Astrocyte of the cerebellum (primary cell): ENCODE results near the gene CRACR2B.
A peak's percentile ranks its signal among the peaks of the same experiment; 100 is the strongest.

Experiments
- DNase-seq: peaks from one replicate; pipeline ENCODE4 v3.0.0-alpha.2; 2011; ENCODE audit warnings: low read depth
- H3K4me3 ChIP-seq: 2 replicates; pipeline ENCODE4 v1.5.1; 2011; ENCODE audit warnings: mild to moderate bottlenecking, low read depth, low read length, moderate library complexity
- in situ Hi-C: cut with HindIII; loops from 2 replicates; pipeline ENCODE4 v1.10.0; 2017; ENCODE audit warnings: low sequenced_read_pairs
- TF ChIP-seq, protein P1 (sequence below): IDR thresholded peaks from 2 replicates; pipeline ENCODE4 v1.5.1; 2012; ENCODE audit warnings: low read length, low read depth, moderate library complexity, mild to moderate bottlenecking; ENCODE audit errors: missing control alignments

CRACR2B gene

DNA sequence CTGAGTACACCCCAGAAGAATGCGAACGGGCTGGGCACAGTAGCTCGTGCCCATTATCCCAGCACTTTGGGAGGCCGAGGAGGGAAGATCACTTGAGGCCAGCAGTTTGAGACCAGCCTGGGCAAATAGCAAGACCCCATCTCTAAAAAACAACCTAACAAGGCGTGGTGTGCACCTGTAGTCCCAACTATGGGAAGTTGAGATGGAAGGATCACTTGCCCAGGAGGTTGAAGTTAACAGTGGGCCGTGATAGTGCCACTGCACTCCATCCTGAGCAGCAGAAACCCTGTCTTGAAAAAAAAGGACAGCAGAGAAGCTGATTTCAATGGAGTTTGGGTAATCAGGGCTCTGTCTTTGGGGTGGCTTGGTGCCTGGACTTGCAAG lies 14.7 kb upstream of the CRACR2B start:
- H3K4me3 ChIP-seq, result no peak overlapping the region
- in situ Hi-C loops, result no loop called here
- DNase-seq, result no peak
- TF ChIP-seq, protein P1, sequence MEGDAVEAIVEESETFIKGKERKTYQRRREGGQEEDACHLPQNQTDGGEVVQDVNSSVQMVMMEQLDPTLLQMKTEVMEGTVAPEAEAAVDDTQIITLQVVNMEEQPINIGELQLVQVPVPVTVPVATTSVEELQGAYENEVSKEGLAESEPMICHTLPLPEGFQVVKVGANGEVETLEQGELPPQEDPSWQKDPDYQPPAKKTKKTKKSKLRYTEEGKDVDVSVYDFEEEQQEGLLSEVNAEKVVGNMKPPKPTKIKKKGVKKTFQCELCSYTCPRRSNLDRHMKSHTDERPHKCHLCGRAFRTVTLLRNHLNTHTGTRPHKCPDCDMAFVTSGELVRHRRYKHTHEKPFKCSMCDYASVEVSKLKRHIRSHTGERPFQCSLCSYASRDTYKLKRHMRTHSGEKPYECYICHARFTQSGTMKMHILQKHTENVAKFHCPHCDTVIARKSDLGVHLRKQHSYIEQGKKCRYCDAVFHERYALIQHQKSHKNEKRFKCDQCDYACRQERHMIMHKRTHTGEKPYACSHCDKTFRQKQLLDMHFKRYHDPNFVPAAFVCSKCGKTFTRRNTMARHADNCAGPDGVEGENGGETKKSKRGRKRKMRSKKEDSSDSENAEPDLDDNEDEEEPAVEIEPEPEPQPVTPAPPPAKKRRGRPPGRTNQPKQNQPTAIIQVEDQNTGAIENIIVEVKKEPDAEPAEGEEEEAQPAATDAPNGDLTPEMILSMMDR, result no peak

DNA sequence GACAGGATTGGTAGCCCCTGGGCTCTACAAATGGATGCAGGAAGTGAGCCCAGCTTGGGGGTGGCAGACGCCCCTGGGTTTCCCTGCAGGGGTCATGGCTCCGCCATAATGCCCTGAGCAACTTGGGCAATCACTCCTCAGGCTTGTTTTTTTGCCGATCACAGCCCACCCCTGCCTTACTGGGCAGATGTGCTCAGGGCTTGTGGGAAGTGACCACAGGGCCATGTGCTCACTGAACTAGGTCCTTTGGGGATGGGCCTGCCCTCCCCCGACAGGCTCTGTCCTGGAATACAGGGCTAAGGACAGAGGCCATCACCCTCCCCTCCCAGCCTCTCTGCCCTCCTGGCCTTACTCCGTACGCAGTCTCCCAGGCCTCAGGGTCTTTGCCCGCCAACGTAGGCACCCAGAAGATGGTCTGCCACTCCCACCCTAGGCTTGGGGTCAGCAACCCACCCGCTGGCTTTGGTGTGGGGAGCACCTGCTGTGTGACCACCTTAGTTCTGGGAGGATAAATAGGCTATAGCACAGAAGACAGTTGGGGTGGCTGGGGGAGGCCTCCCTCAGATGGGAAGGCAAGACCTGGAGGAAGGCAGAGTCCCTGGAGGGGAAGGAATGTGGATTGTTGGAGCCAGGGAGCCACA lies 14.1 kb upstream of the CRACR2B start:
- no peak overlapping the region for H3K4me3 ChIP-seq
- no peak for DNase-seq
- in situ Hi-C loops, result no loop called here
- TF ChIP-seq, protein P1, result no peak

DNA sequence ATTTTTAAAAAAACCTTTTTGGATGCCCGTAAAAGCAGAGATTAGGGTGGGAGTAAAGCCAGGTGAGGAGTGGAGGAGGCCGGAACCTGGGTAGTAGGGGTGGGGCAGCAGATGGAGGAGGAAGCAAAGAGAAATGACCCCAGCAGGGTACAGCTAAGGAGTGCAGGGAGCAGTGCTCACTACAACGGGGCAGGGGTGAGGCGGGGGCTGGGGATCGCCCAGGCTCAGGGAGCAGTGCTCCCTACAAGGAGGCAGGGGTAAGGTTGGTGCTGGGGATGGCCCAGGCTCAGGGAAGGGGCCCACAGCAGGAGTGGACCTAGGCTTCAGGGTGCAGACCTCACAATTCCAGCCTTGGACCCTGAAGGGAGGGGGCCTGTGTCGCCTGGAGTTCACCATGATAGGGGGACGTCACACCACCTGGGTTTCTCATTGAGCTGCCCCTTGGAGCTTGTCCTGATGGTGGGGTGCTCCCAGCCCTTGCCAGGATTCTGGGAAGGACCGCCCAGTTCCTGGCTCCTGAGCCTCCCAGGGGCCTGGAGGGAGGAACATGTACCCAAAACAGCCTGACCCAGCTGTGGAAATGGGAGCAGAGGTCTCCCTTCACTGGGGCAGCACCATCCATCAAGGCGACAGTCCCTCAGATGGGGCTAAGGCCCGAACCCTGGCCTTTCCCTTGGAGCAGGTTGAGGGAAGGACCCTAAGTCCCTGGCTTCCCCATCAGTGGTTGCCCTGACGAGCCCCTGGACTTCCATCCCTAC lies 11.9 kb upstream of the CRACR2B start:
- in situ Hi-C loops, result no loop called here

DNA sequence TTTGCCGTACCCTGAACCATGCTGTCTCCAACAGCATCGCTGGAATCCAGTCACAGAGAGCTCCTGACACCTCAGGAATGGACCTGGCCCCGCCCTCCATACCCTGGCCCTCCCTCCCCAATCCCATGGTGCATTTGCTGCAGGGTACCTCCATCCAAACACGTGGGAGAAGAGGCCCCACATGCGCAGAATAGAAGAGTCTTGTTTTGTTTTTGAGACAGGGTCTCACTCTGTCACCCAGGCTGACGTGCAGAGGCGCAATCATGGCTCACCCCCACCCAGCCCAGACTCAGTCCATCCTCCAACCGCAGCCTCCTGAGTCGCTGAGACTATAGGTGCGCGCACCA lies 11.3 kb upstream of the CRACR2B start:
- H3K4me3 ChIP-seq, result no peak overlapping the region
- in situ Hi-C loops, result no loop called here
- DNase-seq, result no peak
- TF ChIP-seq, protein P1, result no peak

More for the DNA sequence above, 11.9 kb upstream of the CRACR2B start:
- DNase-seq, result no peak
- H3K4me3 ChIP-seq, result no peak overlapping the region
- TF ChIP-seq, protein P1, result no peak

DNA sequence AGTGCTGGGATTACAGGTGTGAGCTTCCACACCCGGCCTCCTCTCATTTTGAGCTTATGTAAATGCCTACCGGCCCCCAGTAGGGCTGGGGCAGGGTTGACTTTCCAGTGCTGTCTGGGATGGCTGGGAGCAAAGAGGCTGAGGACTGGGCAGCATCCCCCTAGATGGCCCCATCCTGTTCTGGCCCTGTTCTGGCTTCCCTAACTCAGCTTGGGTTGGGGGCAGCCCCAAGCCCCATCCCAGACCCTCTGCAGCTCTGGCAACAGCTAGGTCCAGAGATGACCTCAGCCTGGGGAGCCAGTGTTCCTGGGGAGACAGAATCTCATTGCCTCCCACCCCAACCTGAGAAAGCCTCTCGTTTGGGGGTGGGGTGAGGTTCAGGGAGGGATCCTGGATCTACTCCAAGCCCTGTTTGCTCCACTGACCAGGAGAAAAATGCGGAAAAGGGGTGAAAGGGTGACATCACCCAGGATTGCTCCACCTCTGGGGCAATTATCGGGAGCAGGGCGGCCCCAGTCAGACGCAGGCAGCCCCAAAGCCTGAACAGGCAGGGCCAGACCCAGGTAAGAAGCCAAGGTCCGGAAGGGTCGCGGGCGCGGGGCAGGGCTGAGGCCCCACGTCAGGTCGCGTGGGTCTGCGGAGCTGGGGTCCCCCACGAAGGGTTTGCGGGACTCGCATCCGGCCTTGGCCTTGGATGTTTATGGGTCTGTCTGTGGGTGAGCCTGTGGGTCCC lies 9.2 kb upstream of the CRACR2B start, which contains the start of gene PNPLA2:
Gene PNPLA2, plus strand, starts transcription at position 519 of the 733 bp plus-strand sequence. CDS start 805 bp downstream, outside the sequence.
- in situ Hi-C loops, result no loop called here
- H3K4me3 ChIP-seq, result peak within 1 kb of the TSS; percentile 68
- TF ChIP-seq, protein P1, result no peak
- no peak for DNase-seq

DNA sequence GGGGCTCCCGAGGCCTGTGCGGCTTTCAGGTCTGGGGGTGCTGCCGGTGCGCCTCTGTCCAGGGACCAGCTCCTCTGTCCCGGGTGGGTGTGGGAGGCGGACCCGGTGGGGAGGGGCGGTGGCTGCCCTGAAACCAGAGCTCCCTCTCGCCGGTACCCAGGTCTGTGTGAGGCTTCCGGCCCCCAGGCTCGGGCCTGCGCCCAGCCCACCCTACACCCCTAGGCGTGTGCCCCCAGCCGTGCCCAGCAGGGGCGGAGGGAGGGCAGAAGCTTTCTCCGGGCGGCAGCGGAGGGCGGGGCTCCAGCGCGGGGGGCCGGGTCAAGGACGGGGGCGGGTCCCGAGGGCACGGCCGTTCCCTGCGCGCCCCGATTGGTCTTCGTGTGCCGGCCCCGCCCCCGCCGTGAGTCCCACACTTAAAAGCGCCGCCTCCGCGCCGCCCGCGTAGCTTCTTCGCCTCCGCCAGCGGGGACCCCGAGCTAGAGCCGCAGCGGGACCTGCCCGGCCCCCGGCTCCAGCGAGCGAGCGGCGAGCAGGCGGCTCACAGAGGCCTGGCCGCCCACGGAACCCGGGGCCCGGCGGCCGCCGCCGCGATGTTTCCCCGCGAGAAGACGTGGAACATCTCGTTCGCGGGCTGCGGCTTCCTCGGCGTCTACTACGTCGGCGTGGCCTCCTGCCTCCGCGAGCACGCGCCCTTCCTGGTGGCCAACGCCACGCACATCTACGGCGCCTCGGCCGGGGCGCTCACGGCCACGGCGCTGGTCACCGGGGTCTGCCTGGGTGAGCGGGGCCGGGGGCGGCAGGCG lies 8.4 kb upstream of the CRACR2B start:
- in situ Hi-C loops, result no loop called here
- peak; percentile 44 for DNase-seq
- TF ChIP-seq, protein P1, result no peak
- peak overlapping the region; percentile 68 for H3K4me3 ChIP-seq
